ENCODE results near the gene KCNS1.

- TF ChIP-seq CTCF (IDR thresholded peaks at IDR 0.05): no peak
- TF ChIP-seq POLR2A (IDR thresholded peaks at IDR 0.05): no peak
Observed at GRCh38 chr20:45103072-45103471, 2.1 kb upstream of the KCNS1 start.

Measured in heart left ventricle (tissue), 13 donors.